ENCODE results near the gene CARD18.

GRCh38 chr11:105109855-105110687, 29.5 kb downstream of the CARD18 start:
- TF ChIP-seq CTCF (IDR thresholded peaks at IDR 0.05) (no peak), POLR2AphosphoS5 (IDR thresholded peaks at IDR 0.05) (no peak)
